Suprapubic skin (tissue), 4 donors: ENCODE data around the gene SDHA. TPM values are rescaled to one million over a fixed set of nuclear protein-coding genes. Genes with fewer than 3 reads are reported as not detected.
"Not testable (repeated sequence)": the region's sequence is repeated elsewhere in the genome, so short reads cannot be mapped to it uniquely, and the experiment has no call there.

Experiments used
- DNase-seq, 2 donors: peaks; one replicate each; pipeline ENCODE4 v3.0.0-alpha.2; 2019; ENCODE audit warnings: low spot score in 2 of 2
- H3K27ac ChIP-seq: fragments of 200-600 bp; sonication (generic); one replicate; pipeline ENCODE4 v1.5.1; 2019
- H3K27me3 ChIP-seq: fragments of 200-600 bp; sonication (generic); one replicate; pipeline ENCODE4 v1.5.1; 2019
- H3K36me3 ChIP-seq: fragments of 200-600 bp; sonication (generic); one replicate; pipeline ENCODE4 v1.5.1; 2019
- H3K4me1 ChIP-seq: fragments of 200-600 bp; sonication (generic); one replicate; pipeline ENCODE4 v1.5.1; 2019
- H3K4me3 ChIP-seq: fragments of 200-600 bp; sonication (generic); one replicate; pipeline ENCODE4 v1.5.1; 2019; ENCODE audit warnings: mild to moderate bottlenecking
- H3K9me3 ChIP-seq: fragments of 200-600 bp; sonication (generic); one replicate; pipeline ENCODE4 v1.5.1; 2019
- EP300 ChIP-seq: sonication (generic); formaldehyde crosslinking; IDR thresholded peaks from one replicate; pipeline ENCODE4 v1.6.1; 2017; ENCODE audit warnings: antibody characterized with exemption
- POLR2A ChIP-seq, 2 donors: fragments of 450-650 bp; IDR thresholded peaks; one replicate each; pipeline ENCODE4 v1.6.1; 2017; ENCODE audit warnings: antibody characterized with exemption in 2 of 2, mild to moderate bottlenecking in 2 of 2, moderate library complexity in 2 of 2
- POLR2AphosphoS5 ChIP-seq, 3 donors: sonication (generic); formaldehyde crosslinking; IDR thresholded peaks; one replicate each; pipeline ENCODE4 v1.6.1; 2017; ENCODE audit warnings: antibody characterized with exemption in 3 of 3
- WGBS: methylation state at CpG from one replicate; pipeline ENCODE4 v1.1.5; 2018; 5-methylcytosine and 5-hydroxymethylcytosine counted together
- total RNA-seq, 4 donors: library from RNA; depleted of rRNA; stranded (reverse); fragments of >200 nt; gene quantifications; one replicate each; pipeline ENCODE4 v1.1.0, GENCODE V29; 2016
- TF ChIP-seq, protein P1 (sequence below), 2 donors: fragments of 200-600 bp in 1 of 2; fragments of 450-650 bp in 1 of 2; sonication (generic) in 1 of 2; IDR thresholded peaks; one replicate each; pipeline ENCODE4 v1.5.1; 2016 to 2019; ENCODE audit warnings: antibody characterized with exemption in 2 of 2, mild to moderate bottlenecking in 1 of 2, moderate library complexity in 1 of 2

The SDHA gene
- total RNA-seq, 4 donors from 2014 or later: 51.5 to 80.2 (median 68.7) TPM

DNA sequence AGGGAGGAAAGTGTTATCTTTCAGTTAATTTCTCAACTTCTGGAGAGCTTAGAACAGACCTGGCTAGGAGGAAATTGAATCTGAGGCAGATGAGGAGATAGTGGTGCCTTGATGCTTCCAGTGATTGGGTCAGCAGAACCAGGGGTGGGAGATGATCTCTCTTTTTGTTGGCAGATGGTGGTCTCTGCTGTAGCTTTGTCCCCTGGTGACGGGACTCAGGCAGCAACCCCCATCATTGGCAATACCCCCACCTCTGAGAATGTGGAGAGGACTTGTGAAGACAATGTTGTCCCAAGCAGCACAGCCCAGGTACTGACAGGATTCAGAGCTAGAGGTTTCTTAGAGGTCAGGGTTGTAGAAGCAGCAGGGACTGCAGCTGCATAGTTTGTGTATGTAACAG lies 49.6 kb downstream of the SDHA start:
- 100% methylated on average over 1 of the region's 1 CpG for WGBS
- Histone ChIP-seq H3K9me3 (no peaks in the 10 kb centered on the region), H3K27me3 (no peaks in the 10 kb centered on the region), H3K36me3 (peaks cover 18% of the 10 kb centered on the region), H3K4me3 (no peak overlapping the region), H3K4me1 (peaks cover 11% of the 10 kb centered on the region), H3K27ac (no peak overlapping the region)
- TF ChIP-seq POLR2AphosphoS5 (IDR thresholded peaks at IDR 0.05): no peak
- TF ChIP-seq, protein P1, sequence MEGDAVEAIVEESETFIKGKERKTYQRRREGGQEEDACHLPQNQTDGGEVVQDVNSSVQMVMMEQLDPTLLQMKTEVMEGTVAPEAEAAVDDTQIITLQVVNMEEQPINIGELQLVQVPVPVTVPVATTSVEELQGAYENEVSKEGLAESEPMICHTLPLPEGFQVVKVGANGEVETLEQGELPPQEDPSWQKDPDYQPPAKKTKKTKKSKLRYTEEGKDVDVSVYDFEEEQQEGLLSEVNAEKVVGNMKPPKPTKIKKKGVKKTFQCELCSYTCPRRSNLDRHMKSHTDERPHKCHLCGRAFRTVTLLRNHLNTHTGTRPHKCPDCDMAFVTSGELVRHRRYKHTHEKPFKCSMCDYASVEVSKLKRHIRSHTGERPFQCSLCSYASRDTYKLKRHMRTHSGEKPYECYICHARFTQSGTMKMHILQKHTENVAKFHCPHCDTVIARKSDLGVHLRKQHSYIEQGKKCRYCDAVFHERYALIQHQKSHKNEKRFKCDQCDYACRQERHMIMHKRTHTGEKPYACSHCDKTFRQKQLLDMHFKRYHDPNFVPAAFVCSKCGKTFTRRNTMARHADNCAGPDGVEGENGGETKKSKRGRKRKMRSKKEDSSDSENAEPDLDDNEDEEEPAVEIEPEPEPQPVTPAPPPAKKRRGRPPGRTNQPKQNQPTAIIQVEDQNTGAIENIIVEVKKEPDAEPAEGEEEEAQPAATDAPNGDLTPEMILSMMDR (IDR thresholded peaks at IDR 0.05): no peak
- TF ChIP-seq POLR2A (IDR thresholded peaks at IDR 0.05): no peak
- no peak for TF ChIP-seq EP300
- no peak for DNase-seq

DNA sequence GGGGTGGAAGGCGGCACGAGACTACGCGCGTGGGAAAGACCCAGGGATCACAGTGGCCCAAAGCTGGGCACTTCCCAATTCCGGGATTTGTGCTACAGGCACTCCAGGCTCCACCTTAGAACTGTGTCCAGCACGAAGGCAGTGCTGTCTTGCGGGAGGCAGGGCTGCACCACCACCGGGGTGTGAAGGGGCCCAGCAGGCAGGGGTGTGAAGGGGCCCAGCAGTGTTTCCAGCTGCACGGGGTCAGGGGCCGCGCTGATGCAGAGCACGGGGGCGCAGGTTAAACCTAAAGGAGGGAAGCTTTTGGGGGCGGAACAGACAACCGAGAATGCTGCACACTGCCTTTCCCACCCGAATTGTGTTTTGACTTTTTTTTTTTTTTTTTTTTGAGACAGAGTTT lies 52.2 kb downstream of the SDHA start:
- peak overlapping the region; percentile 63 for H3K4me3 ChIP-seq
- TF ChIP-seq POLR2A (IDR thresholded peaks at IDR 0.05) (no peak), POLR2AphosphoS5 (IDR thresholded peaks at IDR 0.05) (no peak), EP300 (no peak)
- TF ChIP-seq, protein P1 (IDR thresholded peaks at IDR 0.05): no peak
- no peak for DNase-seq
- H3K27ac ChIP-seq: no peak overlapping the region
- peaks cover 27% of the 10 kb centered on the region for H3K4me1 ChIP-seq
- H3K9me3 ChIP-seq: no peaks in the 10 kb centered on the region
- peaks cover 15% of the 10 kb centered on the region for H3K36me3 ChIP-seq
- 75% methylated on average over 17 of the region's 17 CpGs for WGBS
- no peaks in the 10 kb centered on the region for H3K27me3 ChIP-seq

DNA sequence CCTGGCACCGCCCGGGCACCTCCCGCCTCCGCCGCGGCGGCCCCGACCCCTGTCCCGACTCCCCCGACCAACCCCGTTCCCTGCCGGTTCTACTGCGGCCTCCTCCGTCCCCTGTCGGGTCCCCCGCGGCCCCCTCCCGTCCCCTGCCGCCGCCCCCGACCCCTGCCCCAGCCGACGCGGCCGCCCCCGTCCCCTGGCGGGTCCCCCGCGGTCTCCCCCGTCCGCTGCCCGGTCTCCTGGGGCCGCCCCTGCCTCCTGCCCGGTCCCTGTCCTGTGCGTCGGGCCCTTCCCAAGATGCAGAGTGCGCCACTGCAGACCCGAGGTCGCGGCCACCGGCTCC lies 53.7 kb downstream of the SDHA start:
- WGBS: 2% methylated on average over 9 of the region's 41 CpGs
- Histone ChIP-seq H3K4me3 (peak overlapping the region; percentile 63), H3K4me1 (peaks cover 27% of the 10 kb centered on the region), H3K27ac (peak overlapping the region; percentile 84), H3K36me3 (peaks cover 15% of the 10 kb centered on the region)
- H3K27me3 ChIP-seq, H3K9me3 ChIP-seq, DNase-seq: not testable (repeated sequence)

DNA sequence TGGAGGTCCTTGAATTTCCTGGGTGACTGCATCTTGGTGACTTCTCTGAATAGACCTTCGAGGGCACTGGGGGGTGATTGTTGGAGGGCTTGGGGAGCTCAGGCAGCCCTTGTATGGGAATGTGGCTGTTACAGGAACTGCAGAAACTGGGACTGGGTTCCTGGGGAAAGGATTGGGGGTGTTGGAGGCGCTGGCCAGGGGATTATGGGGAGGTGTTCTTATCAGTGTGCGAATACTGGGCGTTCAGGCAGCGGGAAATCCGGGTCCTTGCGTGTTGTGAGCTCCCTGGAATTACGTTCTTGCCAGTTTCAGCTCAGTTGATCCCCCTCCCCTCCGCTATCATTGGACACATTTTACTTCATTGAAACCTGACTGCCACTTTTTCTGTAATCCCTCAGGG lies 55.0 kb downstream of the SDHA start:
- 75% methylated on average over 9 of the region's 9 CpGs for whole genome bisulfite sequencing
- H3K27ac ChIP-seq, DNase-seq, H3K9me3 ChIP-seq, H3K27me3 ChIP-seq: not testable (repeated sequence)
- peaks cover 17% of the 10 kb centered on the region for H3K36me3 ChIP-seq
- H3K4me3 ChIP-seq: peak overlapping the region; percentile 63
- peaks cover 27% of the 10 kb centered on the region for H3K4me1 ChIP-seq

DNA sequence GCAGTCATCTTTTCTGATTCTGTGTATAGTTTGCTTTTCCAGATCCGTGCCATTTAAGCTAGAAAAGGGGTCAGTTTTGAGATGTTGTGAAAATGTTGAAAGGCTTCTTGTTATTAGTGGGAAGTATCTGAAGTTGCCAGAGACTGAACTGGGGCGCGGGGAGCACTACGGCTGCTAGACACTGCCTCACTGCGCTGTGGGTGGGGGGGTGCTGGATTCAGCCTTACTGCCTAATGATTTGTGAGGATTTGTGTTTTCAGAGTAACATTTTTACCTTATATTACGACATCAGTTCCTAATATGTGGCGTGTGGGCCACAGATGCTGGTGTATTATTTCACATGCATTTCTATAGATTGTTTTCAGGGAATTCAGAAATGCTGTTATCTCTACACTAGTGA lies 55.4 kb downstream of the SDHA start:
- H3K27ac ChIP-seq, H3K27me3 ChIP-seq, H3K9me3 ChIP-seq, DNase-seq: not testable (repeated sequence)
- 82% methylated on average over 7 of the region's 7 CpGs for WGBS
- H3K36me3 ChIP-seq: peaks cover 17% of the 10 kb centered on the region
- H3K4me3 ChIP-seq: peak overlapping the region; percentile 63
- peaks cover 27% of the 10 kb centered on the region for H3K4me1 ChIP-seq

DNA sequence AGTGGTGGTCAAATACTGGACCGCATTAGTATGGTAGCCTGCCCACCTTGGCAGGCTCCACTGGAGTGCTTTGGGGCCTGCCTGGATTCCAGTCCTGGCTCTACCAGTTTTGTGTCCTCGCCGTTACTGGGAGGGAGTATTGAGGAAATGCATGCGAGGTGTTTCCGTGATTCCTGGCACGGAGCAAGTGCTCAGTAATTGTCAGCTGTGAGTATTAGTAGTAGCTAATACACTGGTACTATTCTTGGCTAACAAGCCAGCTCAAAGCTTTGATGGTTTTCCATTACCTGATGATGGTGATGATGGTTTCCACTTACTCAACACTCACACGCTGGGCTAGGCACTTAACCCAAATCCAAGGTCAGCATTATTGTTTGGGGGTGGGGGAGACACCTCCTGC lies 56.2 kb downstream of the SDHA start:
- not testable (repeated sequence) for H3K4me3 ChIP-seq, H3K27me3 ChIP-seq, H3K27ac ChIP-seq, H3K9me3 ChIP-seq, DNase-seq
- H3K36me3 ChIP-seq: peaks cover 17% of the 10 kb centered on the region
- H3K4me1 ChIP-seq: peaks cover 27% of the 10 kb centered on the region
- WGBS: 61% methylated on average over 7 of the region's 7 CpGs

DNA sequence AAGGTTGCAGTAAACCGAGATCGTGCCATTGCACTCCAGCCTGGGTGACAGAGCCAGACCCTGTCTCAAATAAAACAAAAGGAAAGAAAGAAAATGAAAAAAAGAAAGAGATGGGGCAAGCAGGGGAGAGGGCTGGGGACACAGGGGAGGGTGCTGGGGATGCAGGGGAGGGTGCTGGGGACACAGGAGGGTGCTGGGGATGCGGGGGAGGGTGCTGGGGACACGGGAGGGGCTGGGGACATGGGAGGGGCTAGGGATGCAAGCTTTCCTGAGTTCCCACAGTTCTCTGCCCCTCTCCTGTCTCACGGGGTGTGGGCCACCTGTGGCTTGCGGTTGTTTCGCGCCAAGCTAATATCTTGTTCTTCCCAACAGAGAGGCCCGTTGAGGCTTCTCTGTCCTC lies 60.5 kb downstream of the SDHA start:
- no peaks in the 10 kb centered on the region for H3K27me3 ChIP-seq
- DNase-seq: no peak
- H3K4me3 ChIP-seq: no peak overlapping the region
- H3K27ac ChIP-seq: no peak overlapping the region
- H3K36me3 ChIP-seq: peaks cover 15% of the 10 kb centered on the region
- 88% methylated on average over 9 of the region's 9 CpGs for WGBS
- peaks cover 8% of the 10 kb centered on the region for H3K4me1 ChIP-seq
- no peak for TF ChIP-seq POLR2AphosphoS5 (IDR thresholded peaks at IDR 0.05)
- no peak for TF ChIP-seq POLR2A (IDR thresholded peaks at IDR 0.05)
- TF ChIP-seq EP300: no peak
- TF ChIP-seq, protein P1 (IDR thresholded peaks at IDR 0.05): no peak
- H3K9me3 ChIP-seq: no peaks in the 10 kb centered on the region

DNA sequence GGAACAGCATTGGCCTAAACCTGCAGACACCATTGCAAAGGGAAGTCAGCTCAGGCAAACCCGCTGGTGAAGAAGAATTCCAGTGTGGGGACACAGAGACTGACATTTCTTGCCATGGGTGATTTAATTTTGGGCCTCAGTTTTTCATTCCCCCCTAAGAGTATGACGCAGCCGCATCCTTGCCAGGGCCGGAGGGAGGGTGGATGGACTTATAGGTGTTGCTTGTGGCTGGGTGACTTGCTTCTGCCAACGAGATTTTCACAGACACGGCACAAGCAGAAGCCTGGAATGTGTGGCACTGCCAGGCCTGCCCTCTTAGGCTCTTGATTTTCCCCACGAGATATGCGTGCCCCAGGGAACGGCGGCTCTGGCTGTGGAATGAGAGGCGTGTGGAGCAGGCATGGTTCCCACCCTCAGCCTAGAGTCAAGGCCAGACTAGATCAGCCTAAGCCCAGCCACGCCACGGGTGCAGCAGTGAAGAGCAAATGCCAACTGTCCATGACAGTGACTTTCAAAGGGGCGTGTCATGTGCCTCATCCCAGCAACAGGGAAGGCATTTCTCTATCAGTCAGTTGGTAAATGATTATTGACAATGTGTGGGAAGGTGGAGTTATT lies 61.0 kb downstream of the SDHA start:
- DNase-seq, H3K27me3 ChIP-seq, H3K9me3 ChIP-seq, H3K4me3 ChIP-seq, H3K27ac ChIP-seq, H3K4me1 ChIP-seq: not testable (repeated sequence)
- peaks cover 17% of the 10 kb centered on the region for H3K36me3 ChIP-seq
- 67% methylated on average over 8 of the region's 14 CpGs for WGBS
